ENCODE data around the gene PAFAH1B1. TPM values are rescaled to one million over a fixed set of nuclear protein-coding genes. Genes with fewer than 3 reads are reported as not detected.
"Not testable (repeated sequence)": the region's sequence is repeated elsewhere in the genome, so short reads cannot be mapped to it uniquely, and the experiment has no call there.

The PAFAH1B1 gene
- total RNA-seq, 5 donors from 2014 or later (not counting 1 experiment from before 2014, with no cell fraction given): 113 to 133 (median 122) TPM

- Mint-ChIP-seq H3K27ac (peak overlapping the region; percentile 28 to 32), H3K4me1 (peaks cover 57 to 65% (median 63%) of the 10 kb centered on the region in 3 donors), H3K9me3 (no peaks in the 10 kb centered on the region), H3K36me3 (peaks cover 20% of the 10 kb centered on the region), H3K4me3 (no peak overlapping the region), H3K27me3 (no peaks in the 10 kb centered on the region)
- Histone ChIP-seq H3K9me3 (no peaks in the 10 kb centered on the region), H3K27me3 (replicated peaks in 1 of 2; ENCODE audit: control insufficient read depth in 2 of 2, extremely low read depth in 1 of 2, insufficient read depth in 2 of 2, low read length in 1 of 2) (no peaks in the 10 kb centered on the region), H3K27ac (ENCODE audit: low read length) (no peak overlapping the region), H3K4me1 (ENCODE audit: control insufficient read depth in 1 of 2, extremely low read depth in 1 of 2, insufficient read depth in 2 of 2, low read length in 2 of 2) (peaks cover 0 to 13% of the 10 kb centered on the region in 2 experiments), H3K4me3 (ENCODE audit: control insufficient read depth in 1 of 2, extremely low read depth in 1 of 2, low read length in 1 of 2) (no peak overlapping the region), H3K36me3 (ENCODE audit: control insufficient read depth in 2 of 2, extremely low read depth in 1 of 2, insufficient read depth in 1 of 2, low read length in 1 of 2) (peaks cover 10 to 29% of the 10 kb centered on the region in 2 donors)
- DNase-seq (no peak), ATAC-seq (replicated peaks in 1 of 4) (no peak)
- 89% methylated on average over 11 of the region's 13 CpGs for WGBS (ENCODE audit: insufficient coverage)
- ChIA-PET POLR2A (interaction anchor here in 1 of 2 donors (1.1 kb wide), 1 partner anchor 43 kb away, joined by 4 read pairs; the partner anchor contains the start of gene PAFAH1B1), CTCF (interaction anchor here in 1 of 2 donors (0.6 kb wide), 2 partner anchors 10 to 185 kb away, joined by 4 read pairs; no protein-coding TSS in a partner anchor)
These were observed 42.9 kb downstream of the PAFAH1B1 start for GRCh38 chr17:2636169-2636930.

DNA sequence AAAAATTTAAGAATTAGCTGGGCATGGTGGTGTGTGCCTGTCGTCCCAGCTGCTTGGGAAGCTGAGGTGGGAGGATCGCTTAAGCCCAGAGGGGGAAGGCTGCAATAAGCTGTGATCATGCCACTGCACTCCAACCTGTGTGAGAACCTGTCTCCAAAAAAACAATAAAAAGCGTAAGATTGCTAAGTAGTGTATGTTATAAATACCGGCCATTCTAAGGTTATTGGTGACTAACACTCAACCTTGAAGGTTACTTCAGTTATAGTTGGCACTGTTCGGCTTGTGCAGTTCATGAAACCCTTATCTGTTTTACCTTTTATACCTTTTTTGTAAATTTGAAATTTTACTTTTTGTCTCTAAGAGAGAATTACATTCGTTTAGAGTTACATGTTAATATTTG lies 44.0 kb downstream of the PAFAH1B1 start:
- Histone ChIP-seq H3K27ac (ENCODE audit: low read length) (no peak overlapping the region), H3K27me3 (replicated peaks in 1 of 2; ENCODE audit: control insufficient read depth in 2 of 2, extremely low read depth in 1 of 2, insufficient read depth in 2 of 2, low read length in 1 of 2) (no peaks in the 10 kb centered on the region), H3K4me3 (ENCODE audit: control insufficient read depth in 1 of 2, extremely low read depth in 1 of 2, low read length in 1 of 2) (no peak overlapping the region), H3K36me3 (ENCODE audit: control insufficient read depth in 2 of 2, extremely low read depth in 1 of 2, insufficient read depth in 1 of 2, low read length in 1 of 2) (peaks cover 10 to 32% of the 10 kb centered on the region in 2 donors), H3K9me3 (no peaks in the 10 kb centered on the region), H3K4me1 (ENCODE audit: control insufficient read depth in 1 of 2, extremely low read depth in 1 of 2, insufficient read depth in 2 of 2, low read length in 2 of 2) (peaks cover 0 to 9% of the 10 kb centered on the region in 2 experiments)
- POLR2A ChIA-PET: no interaction called here
- DNase-seq: no peak
- 100% methylated on average over 1 of the region's 6 CpGs for WGBS (ENCODE audit: insufficient coverage)
- Mint-ChIP-seq H3K4me1 (peaks cover 53 to 59% (median 55%) of the 10 kb centered on the region in 3 donors), H3K4me3 (no peak overlapping the region), H3K9me3 (no peaks in the 10 kb centered on the region), H3K27ac (peak overlapping the region; percentile 16 to 32), H3K27me3 (no peaks in the 10 kb centered on the region), H3K36me3 (peaks cover 28% of the 10 kb centered on the region)
- no peak for ATAC-seq (replicated peaks in 1 of 4)
- CTCF ChIA-PET: no interaction called here

GRCh38 chr17:2644971-2645370 lies 51.5 kb downstream of the PAFAH1B1 start:
- Histone ChIP-seq H3K9me3 (no peaks in the 10 kb centered on the region), H3K27me3 (replicated peaks in 1 of 2; ENCODE audit: control insufficient read depth in 2 of 2, extremely low read depth in 1 of 2, insufficient read depth in 2 of 2, low read length in 1 of 2) (no peaks in the 10 kb centered on the region), H3K27ac (ENCODE audit: low read length) (no peak overlapping the region), H3K4me1 (ENCODE audit: control insufficient read depth in 1 of 2, extremely low read depth in 1 of 2, insufficient read depth in 2 of 2, low read length in 2 of 2) (no peaks in the 10 kb centered on the region), H3K4me3 (ENCODE audit: control insufficient read depth in 1 of 2, extremely low read depth in 1 of 2, low read length in 1 of 2) (no peak overlapping the region), H3K36me3 (ENCODE audit: control insufficient read depth in 2 of 2, extremely low read depth in 1 of 2, insufficient read depth in 1 of 2, low read length in 1 of 2) (peaks cover 2 to 44% of the 10 kb centered on the region in 2 donors)
- no peak overlapping the region for H3K4me3 Mint-ChIP-seq
- no peak for ATAC-seq (replicated peaks in 1 of 4)
- 86% methylated on average over 4 of the region's 6 CpGs for WGBS (ENCODE audit: insufficient coverage)
- H3K36me3 Mint-ChIP-seq: peaks cover 28% of the 10 kb centered on the region
- no peaks in the 10 kb centered on the region for H3K27me3 Mint-ChIP-seq
- no peaks in the 10 kb centered on the region for H3K9me3 Mint-ChIP-seq
- CTCF ChIA-PET: no interaction called here
- peaks cover 13 to 21% (median 16%) of the 10 kb centered on the region in 3 donors for H3K4me1 Mint-ChIP-seq
- H3K27ac Mint-ChIP-seq: no peak overlapping the region
- DNase-seq: no peak
- POLR2A ChIA-PET: no interaction called here

GRCh38 chr17:2647957-2648356 lies 54.5 kb downstream of the PAFAH1B1 start:
- ChIA-PET CTCF (no interaction called here), POLR2A (no interaction called here)
- H3K36me3 ChIP-seq (ENCODE audit: control insufficient read depth in 2 of 2, extremely low read depth in 1 of 2, insufficient read depth in 1 of 2, low read length in 1 of 2): peaks cover 0 to 30% of the 10 kb centered on the region in 2 donors
- Mint-ChIP-seq H3K4me3 (no peak overlapping the region), H3K27me3 (no peaks in the 10 kb centered on the region), H3K27ac (no peak overlapping the region), H3K9me3 (peaks cover 0 to 4% (median 2%) of the 10 kb centered on the region in 3 donors), H3K36me3 (peaks cover 30% of the 10 kb centered on the region), H3K4me1 (peaks cover 5 to 14% (median 7%) of the 10 kb centered on the region in 3 donors)
- H3K4me3 ChIP-seq (ENCODE audit: control insufficient read depth in 1 of 2, extremely low read depth in 1 of 2, low read length in 1 of 2): no peak overlapping the region
- no peaks in the 10 kb centered on the region for H3K27me3 ChIP-seq (replicated peaks in 1 of 2; ENCODE audit: control insufficient read depth in 2 of 2, extremely low read depth in 1 of 2, insufficient read depth in 2 of 2, low read length in 1 of 2)
- no CpG with 5 or more reads among the region's 6 CpGs for WGBS (ENCODE audit: insufficient coverage)
- H3K27ac ChIP-seq (ENCODE audit: low read length): no peak overlapping the region
- DNase-seq: no peak
- H3K9me3 ChIP-seq: no peaks in the 10 kb centered on the region
- no peaks in the 10 kb centered on the region for H3K4me1 ChIP-seq (ENCODE audit: control insufficient read depth in 1 of 2, extremely low read depth in 1 of 2, insufficient read depth in 2 of 2, low read length in 2 of 2)
- ATAC-seq (replicated peaks in 1 of 4): no peak

GRCh38 chr17:2649191-2649590 lies 55.7 kb downstream of the PAFAH1B1 start:
- Mint-ChIP-seq H3K27ac (no peak overlapping the region), H3K4me1 (peaks cover 7 to 16% (median 11%) of the 10 kb centered on the region in 3 donors), H3K27me3 (no peaks in the 10 kb centered on the region), H3K4me3 (no peak overlapping the region), H3K9me3 (peaks cover 0 to 4% (median 2%) of the 10 kb centered on the region in 3 donors), H3K36me3 (peaks cover 32% of the 10 kb centered on the region)
- H3K4me3 ChIP-seq (ENCODE audit: control insufficient read depth in 1 of 2, extremely low read depth in 1 of 2, low read length in 1 of 2): no peak overlapping the region
- ChIA-PET CTCF (no interaction called here), POLR2A (no interaction called here)
- 95% methylated on average over 7 of the region's 11 CpGs for WGBS (ENCODE audit: insufficient coverage)
- peaks cover 0 to 22% of the 10 kb centered on the region in 2 donors for H3K36me3 ChIP-seq (ENCODE audit: control insufficient read depth in 2 of 2, extremely low read depth in 1 of 2, insufficient read depth in 1 of 2, low read length in 1 of 2)
- H3K4me1 ChIP-seq (ENCODE audit: control insufficient read depth in 1 of 2, extremely low read depth in 1 of 2, insufficient read depth in 2 of 2, low read length in 2 of 2): no peaks in the 10 kb centered on the region
- H3K27ac ChIP-seq (ENCODE audit: low read length): no peak overlapping the region
- ATAC-seq (replicated peaks in 1 of 4): no peak
- H3K27me3 ChIP-seq (replicated peaks in 1 of 2; ENCODE audit: control insufficient read depth in 2 of 2, extremely low read depth in 1 of 2, insufficient read depth in 2 of 2, low read length in 1 of 2): no peaks in the 10 kb centered on the region
- no peaks in the 10 kb centered on the region for H3K9me3 ChIP-seq
- DNase-seq: no peak

DNA sequence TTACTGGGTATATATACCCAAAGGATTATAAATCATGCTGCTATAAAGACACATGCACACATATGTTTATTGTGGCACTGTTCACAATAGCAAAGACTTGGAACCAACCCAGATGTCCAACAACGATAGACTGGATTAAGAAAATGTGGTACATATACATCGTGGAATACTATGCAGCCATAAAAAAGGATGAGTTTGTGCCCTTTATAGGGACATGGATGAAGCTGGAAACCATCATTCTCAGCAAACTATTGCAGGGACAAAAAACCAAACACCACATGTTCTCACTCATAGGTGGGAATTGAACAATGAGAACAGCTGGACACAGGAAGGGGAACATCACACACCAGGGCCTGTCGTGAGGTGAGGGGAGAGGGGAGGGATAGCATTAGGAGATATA lies 59.5 kb downstream of the PAFAH1B1 start:
- peaks cover 36 to 41% (median 40%) of the 10 kb centered on the region in 3 donors for H3K4me1 Mint-ChIP-seq
- POLR2A ChIA-PET; DNase-seq; H3K4me3 Mint-ChIP-seq; H3K9me3 ChIP-seq; H3K27me3 Mint-ChIP-seq; H3K4me3 ChIP-seq (ENCODE audit: control insufficient read depth in 1 of 2, extremely low read depth in 1 of 2, low read length in 1 of 2); CTCF ChIA-PET; H3K27ac ChIP-seq (ENCODE audit: low read length); ATAC-seq (replicated peaks in 1 of 4); H3K9me3 Mint-ChIP-seq; H3K27me3 ChIP-seq (replicated peaks in 1 of 2; ENCODE audit: control insufficient read depth in 2 of 2, extremely low read depth in 1 of 2, insufficient read depth in 2 of 2, low read length in 1 of 2); H3K27ac Mint-ChIP-seq: not testable (repeated sequence)
- H3K36me3 ChIP-seq (ENCODE audit: control insufficient read depth in 2 of 2, extremely low read depth in 1 of 2, insufficient read depth in 1 of 2, low read length in 1 of 2): peaks cover 0 to 20% of the 10 kb centered on the region in 2 donors
- H3K36me3 Mint-ChIP-seq: peaks cover 27% of the 10 kb centered on the region
- peaks cover 0 to 14% of the 10 kb centered on the region in 2 experiments for H3K4me1 ChIP-seq (ENCODE audit: control insufficient read depth in 1 of 2, extremely low read depth in 1 of 2, insufficient read depth in 2 of 2, low read length in 2 of 2)
- WGBS (ENCODE audit: insufficient coverage): no CpG with 5 or more reads among the region's 3 CpGs

Measured in T-cell (primary cell).